B cell (primary cell): Measurements from ENCODE around the gene EPHB3.

Experiments used
- EZH2 ChIP-seq: IDR thresholded peaks from 2 replicates; pipeline ENCODE4 v1.6.1; 2012; ENCODE audit warnings: borderline replicate concordance, low read depth, mild to moderate bottlenecking, moderate library complexity, low read length; ENCODE audit not compliant: insufficient read depth, poor library complexity, severe bottlenecking
- TF ChIP-seq, protein P1 (sequence below): fragments of 200-600 bp; IDR thresholded peaks from one replicate; pipeline ENCODE4 v1.8.0; 2022; ENCODE audit warnings: antibody characterized with exemption, mild to moderate bottlenecking

GRCh38 chr3:184580376-184580775, 18.8 kb downstream of the EPHB3 start:
- TF ChIP-seq, protein P1, sequence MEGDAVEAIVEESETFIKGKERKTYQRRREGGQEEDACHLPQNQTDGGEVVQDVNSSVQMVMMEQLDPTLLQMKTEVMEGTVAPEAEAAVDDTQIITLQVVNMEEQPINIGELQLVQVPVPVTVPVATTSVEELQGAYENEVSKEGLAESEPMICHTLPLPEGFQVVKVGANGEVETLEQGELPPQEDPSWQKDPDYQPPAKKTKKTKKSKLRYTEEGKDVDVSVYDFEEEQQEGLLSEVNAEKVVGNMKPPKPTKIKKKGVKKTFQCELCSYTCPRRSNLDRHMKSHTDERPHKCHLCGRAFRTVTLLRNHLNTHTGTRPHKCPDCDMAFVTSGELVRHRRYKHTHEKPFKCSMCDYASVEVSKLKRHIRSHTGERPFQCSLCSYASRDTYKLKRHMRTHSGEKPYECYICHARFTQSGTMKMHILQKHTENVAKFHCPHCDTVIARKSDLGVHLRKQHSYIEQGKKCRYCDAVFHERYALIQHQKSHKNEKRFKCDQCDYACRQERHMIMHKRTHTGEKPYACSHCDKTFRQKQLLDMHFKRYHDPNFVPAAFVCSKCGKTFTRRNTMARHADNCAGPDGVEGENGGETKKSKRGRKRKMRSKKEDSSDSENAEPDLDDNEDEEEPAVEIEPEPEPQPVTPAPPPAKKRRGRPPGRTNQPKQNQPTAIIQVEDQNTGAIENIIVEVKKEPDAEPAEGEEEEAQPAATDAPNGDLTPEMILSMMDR: no peak
- no peak for TF ChIP-seq EZH2
